Ishikawa (cell line): ENCODE data around the gene KCNT1.

Experiments
- CEBPB ChIP-seq: IDR thresholded peaks from 2 replicates; pipeline ENCODE4 v1.6.1; 2012
- CREB1 ChIP-seq: IDR thresholded peaks from 2 replicates; pipeline ENCODE4 v1.6.1; 2012; ENCODE audit warnings: low read depth
- EGR1 ChIP-seq: IDR thresholded peaks from 2 replicates; pipeline ENCODE4 v1.6.1; 2012
- EP300 ChIP-seq: IDR thresholded peaks from 2 replicates; pipeline ENCODE4 v1.6.1; 2012; ENCODE audit warnings: borderline replicate concordance
- FOXM1 ChIP-seq: IDR thresholded peaks from 2 replicates; pipeline ENCODE4 v1.6.1; 2012; ENCODE audit warnings: low read depth, borderline replicate concordance
- MAX ChIP-seq: IDR thresholded peaks from 2 replicates; pipeline ENCODE4 v1.6.1; 2012
- NFIC ChIP-seq: IDR thresholded peaks from 2 replicates; pipeline ENCODE4 v1.6.1; 2012
- RAD21 ChIP-seq: IDR thresholded peaks from 2 replicates; pipeline ENCODE4 v1.6.1; 2012; ENCODE audit warnings: low read depth
- REST ChIP-seq: IDR thresholded peaks from 2 replicates; pipeline ENCODE4 v1.6.1; 2012; ENCODE audit warnings: low read depth, mild to moderate bottlenecking
- TCF12 ChIP-seq: IDR thresholded peaks from 2 replicates; pipeline ENCODE4 v1.6.1; 2012; ENCODE audit warnings: low read depth
- TEAD4 ChIP-seq: IDR thresholded peaks from 2 replicates; pipeline ENCODE4 v1.6.1; 2012
- USF1 ChIP-seq: IDR thresholded peaks from 2 replicates; pipeline ENCODE4 v1.6.1; 2012
- YY1 ChIP-seq: IDR thresholded peaks from 2 replicates; pipeline ENCODE4 v1.6.1; 2012; ENCODE audit warnings: low read depth
- ZBTB7A ChIP-seq: IDR thresholded peaks from 2 replicates; pipeline ENCODE4 v1.6.1; 2012; ENCODE audit warnings: low read depth

KCNT1 gene

GRCh38 chr9:135701067-135701958 lies 672 bp upstream of the KCNT1 start:
- TF ChIP-seq RAD21 (no peak), ZBTB7A (peak; percentile 81)

- no peak for TF ChIP-seq REST
- no peak for TF ChIP-seq USF1
- TF ChIP-seq CEBPB: no peak
- TF ChIP-seq ZBTB7A: no peak
- no peak for TF ChIP-seq TEAD4
- TF ChIP-seq EP300: no peak
- TF ChIP-seq NFIC: no peak
These were observed 1.7 kb downstream of the KCNT1 start for GRCh38 chr9:135703726-135704125.

- no peak for TF ChIP-seq ZBTB7A
- no peak for TF ChIP-seq CEBPB
- TF ChIP-seq REST: no peak
- no peak for TF ChIP-seq YY1
- TF ChIP-seq EP300: no peak
- TF ChIP-seq TCF12: no peak
- no peak for TF ChIP-seq MAX
- no peak for TF ChIP-seq EGR1
- TF ChIP-seq CREB1: no peak
- TF ChIP-seq FOXM1: no peak
- TF ChIP-seq TEAD4: no peak
- no peak for TF ChIP-seq RAD21
- no peak for TF ChIP-seq USF1
These were observed 2.5 kb downstream of the KCNT1 start for GRCh38 chr9:135704483-135704882.

- TF ChIP-seq NFIC: no peak
- no peak for TF ChIP-seq EGR1
- TF ChIP-seq USF1: no peak
- no peak for TF ChIP-seq MAX
- TF ChIP-seq REST: no peak
- TF ChIP-seq EP300: no peak
- no peak for TF ChIP-seq CREB1
- TF ChIP-seq TEAD4: no peak
- no peak for TF ChIP-seq TCF12
These were observed 3.4 kb downstream of the KCNT1 start for GRCh38 chr9:135705376-135705775.

GRCh38 chr9:135706288-135706687 lies 4.3 kb downstream of the KCNT1 start:
- TF ChIP-seq CREB1: no peak
- no peak for TF ChIP-seq TEAD4
- no peak for TF ChIP-seq REST
- TF ChIP-seq ZBTB7A: no peak
- no peak for TF ChIP-seq RAD21
